Endodermal cell (in vitro differentiated cells): Measurements from ENCODE around the gene USB1. TPM values are rescaled to one million over a fixed set of nuclear protein-coding genes. Genes with fewer than 3 reads are reported as not detected.
A peak's percentile ranks its signal among the peaks of the same experiment; 100 is the strongest.

Experiments
- DNase-seq: peaks from one replicate; pipeline ENCODE4 v3.0.0-alpha.2; 2017
- H3K27ac ChIP-seq: 2 replicates; pipeline ENCODE4 v1.5.1; 2013; ENCODE audit warnings: mild to moderate bottlenecking, low read depth, low read length, moderate library complexity
- H3K27me3 ChIP-seq: 2 replicates; pipeline ENCODE4 v1.6.1; 2013; ENCODE audit warnings: mild to moderate bottlenecking, low read length, moderate library complexity; ENCODE audit not compliant: insufficient read depth, control insufficient read depth, poor library complexity, severe bottlenecking
- H3K36me3 ChIP-seq: 2 replicates; pipeline ENCODE4 v1.7.0; 2013; ENCODE audit warnings: mild to moderate bottlenecking, low read length, moderate library complexity; ENCODE audit not compliant: control insufficient read depth, insufficient read depth
- H3K4me1 ChIP-seq: one replicate; pipeline ENCODE4 v1.7.0; 2013; ENCODE audit warnings: low read length; ENCODE audit not compliant: control insufficient read depth, insufficient read depth
- H3K4me3 ChIP-seq: 2 replicates; pipeline ENCODE4 v1.5.1; 2013; ENCODE audit warnings: mild to moderate bottlenecking, low read length, moderate library complexity
- H3K9ac ChIP-seq: 2 replicates; pipeline ENCODE4 v1.6.1; 2013; ENCODE audit warnings: mild to moderate bottlenecking, low read length, moderate library complexity; ENCODE audit not compliant: poor library complexity, severe bottlenecking; ENCODE audit errors: extremely low read depth
- H3K9me3 ChIP-seq: 2 replicates; pipeline ENCODE4 v1.6.1; 2013; ENCODE audit warnings: mild to moderate bottlenecking, low read length, moderate library complexity; ENCODE audit not compliant: control insufficient read depth
- H3K27ac Mint-ChIP-seq: 2 replicates; pipeline ENCODE4 v1.8.0; 2020; ENCODE audit warnings: mixed read lengths
- H3K27me3 Mint-ChIP-seq: 2 replicates; pipeline ENCODE4 v1.8.0; 2021; ENCODE audit warnings: mild to moderate bottlenecking, mixed read lengths; ENCODE audit not compliant: insufficient read depth
- H3K36me3 Mint-ChIP-seq: 2 replicates; pipeline ENCODE4 v1.8.0; 2020; ENCODE audit warnings: low read depth, mixed read lengths
- H3K4me1 Mint-ChIP-seq: 2 replicates; pipeline ENCODE4 v1.8.0; 2020; ENCODE audit warnings: mixed read lengths
- H3K4me3 Mint-ChIP-seq: 2 replicates; pipeline ENCODE4 v1.8.0; 2020; ENCODE audit warnings: mild to moderate bottlenecking, moderate library complexity, mixed read lengths
- H3K9me3 Mint-ChIP-seq: 2 replicates; pipeline ENCODE4 v1.8.0; 2020; ENCODE audit warnings: mild to moderate bottlenecking, mixed read lengths
- WGBS, 2 experiments: methylation state at CpG; one replicate each; pipeline versions ENCODE4 v1.1.5 to v1.1.7; 2013; ENCODE audit warnings: missing lambda C conversion rate in 2 of 2, mixed read lengths in 1 of 2; ENCODE audit not compliant: insufficient coverage in 1 of 2, insufficient read length in 1 of 2; 5-methylcytosine and 5-hydroxymethylcytosine counted together
- total RNA-seq, 2 donors: library from RNA; stranded (reverse); fragmentation: NEBNext Ultra II Directional in 1 of 2; extraction: Animal tissue kit (Norgen Biotek cat#: 25700) in 1 of 2; gene quantifications; 2 replicates in 1 of 2; 3 replicates in 1 of 2; pipeline ENCODE4 v1.2.1, GENCODE V29; 2021
- TF ChIP-seq, protein P1 (sequence below): fragments of 200-600 bp; sonication (generic); conservative IDR thresholded peaks from 2 replicates; pipeline ENCODE4 v1.5.0; 2021; ENCODE audit warnings: antibody characterized with exemption, mild to moderate bottlenecking

USB1 gene
- total RNA-seq, 2 donors from 2014 or later: 139 to 163 TPM

DNA sequence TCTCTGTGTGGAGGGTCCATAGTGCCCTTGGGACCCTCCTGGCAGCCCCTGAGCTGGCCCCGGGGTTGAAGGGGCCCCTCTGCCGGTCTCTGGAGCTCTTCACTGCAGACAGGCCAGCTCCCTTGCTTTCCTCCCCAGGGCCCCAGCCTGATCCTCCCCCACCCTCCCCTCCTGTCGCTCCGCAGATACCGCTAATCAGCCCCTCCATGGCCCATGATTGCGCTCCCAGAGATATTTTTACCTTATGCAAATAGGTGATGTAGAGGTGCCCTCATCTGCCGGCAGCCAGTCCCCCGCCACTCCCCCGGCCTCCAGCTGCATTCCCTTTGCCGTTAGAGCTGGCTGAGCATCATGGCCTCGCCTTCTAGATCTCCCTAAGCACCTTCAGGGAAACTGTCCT is 33.6 kb downstream of the USB1 start:
- peaks cover 40% of the 10 kb centered on the region for H3K36me3 Mint-ChIP-seq
- H3K4me3 ChIP-seq: no peak overlapping the region
- H3K27me3 Mint-ChIP-seq: no peaks in the 10 kb centered on the region
- no peaks in the 10 kb centered on the region for H3K27me3 ChIP-seq
- no peak overlapping the region for H3K27ac Mint-ChIP-seq
- H3K4me3 Mint-ChIP-seq: no peak overlapping the region
- TF ChIP-seq, protein P1, sequence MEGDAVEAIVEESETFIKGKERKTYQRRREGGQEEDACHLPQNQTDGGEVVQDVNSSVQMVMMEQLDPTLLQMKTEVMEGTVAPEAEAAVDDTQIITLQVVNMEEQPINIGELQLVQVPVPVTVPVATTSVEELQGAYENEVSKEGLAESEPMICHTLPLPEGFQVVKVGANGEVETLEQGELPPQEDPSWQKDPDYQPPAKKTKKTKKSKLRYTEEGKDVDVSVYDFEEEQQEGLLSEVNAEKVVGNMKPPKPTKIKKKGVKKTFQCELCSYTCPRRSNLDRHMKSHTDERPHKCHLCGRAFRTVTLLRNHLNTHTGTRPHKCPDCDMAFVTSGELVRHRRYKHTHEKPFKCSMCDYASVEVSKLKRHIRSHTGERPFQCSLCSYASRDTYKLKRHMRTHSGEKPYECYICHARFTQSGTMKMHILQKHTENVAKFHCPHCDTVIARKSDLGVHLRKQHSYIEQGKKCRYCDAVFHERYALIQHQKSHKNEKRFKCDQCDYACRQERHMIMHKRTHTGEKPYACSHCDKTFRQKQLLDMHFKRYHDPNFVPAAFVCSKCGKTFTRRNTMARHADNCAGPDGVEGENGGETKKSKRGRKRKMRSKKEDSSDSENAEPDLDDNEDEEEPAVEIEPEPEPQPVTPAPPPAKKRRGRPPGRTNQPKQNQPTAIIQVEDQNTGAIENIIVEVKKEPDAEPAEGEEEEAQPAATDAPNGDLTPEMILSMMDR: no peak
- H3K4me1 Mint-ChIP-seq: peaks cover 20% of the 10 kb centered on the region
- H3K36me3 ChIP-seq: peaks cover 32% of the 10 kb centered on the region
- H3K9me3 Mint-ChIP-seq: no peaks in the 10 kb centered on the region
- H3K27ac ChIP-seq: no peak overlapping the region
- no peaks in the 10 kb centered on the region for H3K9me3 ChIP-seq
- H3K4me1 ChIP-seq: peaks cover 9% of the 10 kb centered on the region
- 94 to 96% methylated on average over 7 to 11 of the region's 11 CpGs for WGBS, 2 experiments
- DNase-seq: no peak
- no peak overlapping the region for H3K9ac ChIP-seq

GRCh38 chr16:58035356-58036170 is 34.4 kb downstream of the USB1 start:
- no peak for DNase-seq
- Mint-ChIP-seq H3K27me3 (no peaks in the 10 kb centered on the region), H3K27ac (no peak overlapping the region), H3K9me3 (no peaks in the 10 kb centered on the region), H3K4me3 (no peak overlapping the region), H3K36me3 (peaks cover 41% of the 10 kb centered on the region), H3K4me1 (peaks cover 17% of the 10 kb centered on the region)
- Histone ChIP-seq H3K4me3 (no peak overlapping the region), H3K9me3 (no peaks in the 10 kb centered on the region), H3K36me3 (peaks cover 35% of the 10 kb centered on the region), H3K27me3 (no peaks in the 10 kb centered on the region), H3K9ac (no peak overlapping the region), H3K4me1 (peaks cover 9% of the 10 kb centered on the region), H3K27ac (peak overlapping the region; percentile 24)
- WGBS, 2 experiments: 92 to 96% methylated on average over 12 to 14 of the region's 14 CpGs
- TF ChIP-seq, protein P1: no peak

DNA sequence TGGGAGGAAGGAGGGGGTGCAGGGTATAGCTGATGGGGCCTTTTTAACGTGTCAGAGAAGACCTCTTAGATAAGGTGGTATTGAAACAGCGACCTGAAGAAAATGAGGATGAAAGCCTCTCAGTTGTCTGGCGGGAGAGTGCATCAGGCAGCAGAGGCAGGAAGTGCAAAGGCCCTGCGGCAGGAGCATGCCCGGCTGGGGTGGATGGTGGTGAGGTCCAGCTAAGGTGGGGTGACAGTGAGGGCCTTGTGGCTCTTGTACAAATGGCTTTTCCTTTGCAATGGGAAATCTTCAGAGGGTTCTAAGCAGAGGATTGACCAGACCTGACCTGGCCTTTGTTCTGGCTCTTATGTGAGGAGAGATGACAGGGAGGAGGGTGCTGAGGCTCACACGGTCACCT is 35.7 kb downstream of the USB1 start:
- Mint-ChIP-seq H3K4me3 (no peak overlapping the region), H3K27ac (no peak overlapping the region), H3K27me3 (no peaks in the 10 kb centered on the region), H3K9me3 (no peaks in the 10 kb centered on the region), H3K4me1 (peaks cover 11% of the 10 kb centered on the region), H3K36me3 (peaks cover 49% of the 10 kb centered on the region)
- WGBS, 2 experiments: 93 to 94% methylated on average over 4 to 6 of the region's 6 CpGs
- Histone ChIP-seq H3K9me3 (no peaks in the 10 kb centered on the region), H3K27me3 (no peaks in the 10 kb centered on the region), H3K4me3 (no peak overlapping the region), H3K36me3 (peaks cover 45% of the 10 kb centered on the region), H3K4me1 (peaks cover 9% of the 10 kb centered on the region), H3K9ac (no peak overlapping the region), H3K27ac (no peak overlapping the region)
- TF ChIP-seq, protein P1: no peak
- no peak for DNase-seq
